ENCODE data around the gene TMTC2.
"Not testable (repeated sequence)": the region's sequence is repeated elsewhere in the genome, so short reads cannot be mapped to it uniquely, and the experiment has no call there.

TMTC2 gene

GRCh38 chr12:83084516-83085234 is 398.0 kb downstream of the TMTC2 start:
- Histone ChIP-seq H3K4me1 (no peaks in the 10 kb centered on the region; the same call in 1 of the 2 replicates), H3K36me3 (replicated peaks) (no peaks in the 10 kb centered on the region), H3K4me3 (no peak overlapping the region), H3K9me3 (no peaks in the 10 kb centered on the region), H3K27me3 (ENCODE audit: low read depth) (no peaks in the 10 kb centered on the region)
- no peak for DNase-seq (ENCODE audit: low spot score in 2 of 2)
- in situ Hi-C loops (cut with MboI; ENCODE audit: low sequenced_read_pairs), result no loop called here

DNA sequence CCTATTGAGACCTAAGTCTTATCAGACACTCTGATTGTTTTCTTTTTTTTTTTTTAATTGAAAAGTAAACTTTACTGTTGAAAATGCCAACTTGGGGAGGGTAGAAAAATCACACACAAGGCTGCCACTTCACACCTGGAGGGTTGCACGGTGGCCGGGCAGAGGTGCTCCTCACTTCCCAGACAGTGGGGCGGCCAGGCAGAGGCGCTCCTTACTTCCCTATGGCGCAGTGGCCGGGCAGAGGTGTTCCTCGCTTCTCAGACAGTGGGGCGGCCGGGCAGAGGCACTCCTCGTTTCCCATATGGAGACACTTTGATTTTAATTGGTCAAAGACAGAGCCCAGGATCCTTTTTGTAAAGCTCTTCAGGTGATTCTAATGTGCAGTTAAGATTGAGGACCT is 399.3 kb downstream of the TMTC2 start:
- in situ Hi-C loops (cut with MboI; ENCODE audit: low sequenced_read_pairs), result no loop called here
- no peak for DNase-seq (ENCODE audit: low spot score in 2 of 2)
- H3K36me3 ChIP-seq (replicated peaks), result no peaks in the 10 kb centered on the region
- no peak overlapping the region for H3K4me3 ChIP-seq
- no peaks in the 10 kb centered on the region; the same call in 1 of the 2 replicates for H3K4me1 ChIP-seq
- H3K27me3 ChIP-seq (ENCODE audit: low read depth), result no peaks in the 10 kb centered on the region
- no peaks in the 10 kb centered on the region for H3K9me3 ChIP-seq

DNA sequence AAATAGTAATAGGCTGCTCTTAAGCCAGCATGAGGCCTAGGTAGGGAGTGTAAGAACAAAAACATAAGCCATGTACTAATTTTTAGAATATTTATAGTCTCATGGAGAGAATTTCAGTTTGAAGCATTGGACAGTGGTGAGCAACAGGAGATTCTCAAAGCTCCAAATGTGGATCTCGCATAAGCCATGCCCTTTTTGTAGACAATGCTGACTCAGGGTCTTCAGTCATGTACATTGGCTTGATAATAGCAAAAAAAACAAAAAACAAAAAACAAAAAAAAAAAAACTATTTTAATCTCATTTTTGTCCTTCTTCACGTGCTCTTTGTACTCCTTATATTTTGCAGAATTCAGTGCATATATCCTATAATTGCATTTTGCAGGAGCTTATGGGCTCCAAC is 402.9 kb downstream of the TMTC2 start:
- Histone ChIP-seq H3K27me3 (ENCODE audit: low read depth) (no peaks in the 10 kb centered on the region), H3K36me3 (replicated peaks) (no peaks in the 10 kb centered on the region), H3K4me3 (no peak overlapping the region), H3K4me1 (peaks cover 3% of the 10 kb centered on the region; the same call in 1 of the 2 replicates), H3K9me3 (no peaks in the 10 kb centered on the region)
- no peak for DNase-seq (ENCODE audit: low spot score in 2 of 2)
- in situ Hi-C loops (cut with MboI; ENCODE audit: low sequenced_read_pairs), result no loop called here

DNA sequence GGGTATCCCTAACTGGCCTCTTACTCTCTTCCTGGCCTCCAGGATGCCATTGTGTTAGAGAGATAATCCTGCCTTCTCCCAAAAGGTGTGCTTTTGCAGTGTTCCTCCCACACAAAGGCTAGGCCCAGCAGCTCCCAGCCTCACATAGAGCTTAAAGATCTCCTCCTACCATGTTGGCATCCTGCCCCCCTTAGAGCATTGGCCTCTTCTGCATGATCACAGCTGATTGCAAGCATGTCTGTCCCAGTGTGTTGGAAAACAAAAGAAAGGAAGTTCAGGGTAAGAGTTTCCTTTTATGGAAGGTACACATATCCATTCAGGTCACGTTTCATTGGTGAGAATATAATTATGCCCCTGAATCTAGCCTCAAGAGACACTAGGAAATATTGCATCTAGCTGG is 405.4 kb downstream of the TMTC2 start:
- in situ Hi-C loops (cut with MboI; ENCODE audit: low sequenced_read_pairs), result no loop called here
- H3K4me3 ChIP-seq, result no peak overlapping the region

DNA sequence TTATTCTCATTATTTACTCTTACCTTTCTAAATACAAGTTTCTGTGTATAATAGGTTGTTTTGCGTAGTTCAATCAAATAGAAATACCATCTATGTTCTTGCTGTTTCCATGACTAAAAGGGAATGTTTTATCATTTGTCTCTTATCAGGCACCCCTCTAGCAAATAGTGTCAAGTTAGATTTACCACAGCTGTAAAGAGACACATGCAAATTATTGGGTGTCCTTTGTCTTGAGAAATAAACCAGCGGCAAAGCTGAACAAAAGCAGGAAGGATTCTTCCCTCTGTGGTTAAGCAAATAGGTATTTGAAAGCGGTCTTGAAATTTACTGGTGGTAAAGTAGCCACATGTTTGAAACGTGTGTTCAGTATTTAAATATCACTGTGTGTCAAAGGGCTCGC is 405.9 kb downstream of the TMTC2 start:
- Histone ChIP-seq H3K27me3 (ENCODE audit: low read depth) (no peaks in the 10 kb centered on the region), H3K36me3 (replicated peaks) (no peaks in the 10 kb centered on the region), H3K4me3 (no peak overlapping the region), H3K9me3 (no peaks in the 10 kb centered on the region), H3K4me1 (peaks cover 3% of the 10 kb centered on the region; the same call in 1 of the 2 replicates)
- in situ Hi-C loops (cut with MboI; ENCODE audit: low sequenced_read_pairs), result no loop called here
- DNase-seq (ENCODE audit: low spot score in 2 of 2), result no peak

More for the DNA sequence above, 405.4 kb downstream of the TMTC2 start:
- H3K9me3 ChIP-seq, result no peaks in the 10 kb centered on the region
- peaks cover 3% of the 10 kb centered on the region; the same call in 1 of the 2 replicates for H3K4me1 ChIP-seq
- H3K27me3 ChIP-seq (ENCODE audit: low read depth), result no peaks in the 10 kb centered on the region
- peak in 1 of 2 experiments; percentile 14 for DNase-seq (ENCODE audit: low spot score in 2 of 2)
- no peaks in the 10 kb centered on the region for H3K36me3 ChIP-seq (replicated peaks)

DNA sequence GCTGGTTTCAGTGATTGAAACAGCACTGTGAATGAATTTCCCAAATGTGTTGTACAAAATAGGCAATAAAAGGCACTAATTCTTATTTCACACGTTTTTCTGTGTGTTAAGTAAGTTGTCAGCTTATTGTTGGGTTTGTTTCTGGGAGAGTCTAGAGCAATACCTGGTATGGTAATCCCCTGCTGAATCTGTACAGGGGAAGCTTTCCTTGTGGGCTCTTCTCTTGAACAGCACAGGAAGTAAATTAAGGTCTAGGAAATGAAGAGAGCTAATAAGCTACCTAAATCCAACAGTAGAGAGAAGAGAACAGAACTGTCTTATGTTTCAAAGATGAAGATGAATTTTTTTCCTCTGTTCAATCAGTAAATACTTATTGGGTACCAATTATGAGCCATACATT is 406.7 kb downstream of the TMTC2 start:
- no peak overlapping the region for H3K4me3 ChIP-seq
- in situ Hi-C loops (cut with MboI; ENCODE audit: low sequenced_read_pairs), result no loop called here
- DNase-seq (ENCODE audit: low spot score in 2 of 2), result no peak
- peaks cover 3% of the 10 kb centered on the region; the same call in 1 of the 2 replicates for H3K4me1 ChIP-seq
- no peaks in the 10 kb centered on the region for H3K27me3 ChIP-seq (ENCODE audit: low read depth)
- no peaks in the 10 kb centered on the region for H3K9me3 ChIP-seq
- no peaks in the 10 kb centered on the region for H3K36me3 ChIP-seq (replicated peaks)

DNA sequence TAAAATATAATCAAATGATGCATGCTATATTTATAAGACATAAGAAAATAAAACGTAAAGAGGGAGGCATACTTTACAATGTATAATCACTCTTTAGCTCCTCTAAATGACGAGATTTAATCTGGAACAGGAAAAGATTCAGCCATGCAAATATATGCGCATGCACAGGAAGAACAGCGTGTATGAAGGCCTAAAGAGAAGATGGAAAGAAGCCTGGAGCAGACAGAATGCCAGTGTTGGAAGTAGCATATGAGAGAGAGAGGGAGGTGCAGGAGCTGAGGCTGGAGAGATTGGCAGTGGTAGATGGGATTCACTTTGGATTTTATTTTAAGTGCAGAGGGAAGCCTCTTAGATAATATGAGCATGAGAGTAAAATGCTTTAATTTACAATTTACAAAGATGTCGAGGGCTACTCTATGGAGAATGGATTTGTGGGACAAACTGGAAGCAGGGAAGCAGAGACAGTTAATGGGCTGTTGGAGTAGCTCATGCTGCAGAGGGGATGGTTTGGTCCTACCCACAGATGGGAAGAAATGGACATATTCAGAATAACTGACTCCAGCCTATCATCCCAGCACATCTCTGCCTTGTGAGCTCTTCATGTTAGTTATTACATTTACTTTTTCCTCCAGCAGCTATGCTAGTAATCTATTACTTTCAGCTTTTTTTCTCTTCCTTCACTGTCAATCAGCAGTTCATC is 411.1 kb downstream of the TMTC2 start:
- Histone ChIP-seq H3K4me3 (no peak overlapping the region), H3K9me3 (no peaks in the 10 kb centered on the region), H3K4me1 (no peaks in the 10 kb centered on the region), H3K36me3 (replicated peaks) (no peaks in the 10 kb centered on the region), H3K27me3 (ENCODE audit: low read depth) (no peaks in the 10 kb centered on the region)
- DNase-seq (ENCODE audit: low spot score in 2 of 2), result peak; percentile 7 to 21
- in situ Hi-C loops (cut with MboI; ENCODE audit: low sequenced_read_pairs), result no loop called here

DNA sequence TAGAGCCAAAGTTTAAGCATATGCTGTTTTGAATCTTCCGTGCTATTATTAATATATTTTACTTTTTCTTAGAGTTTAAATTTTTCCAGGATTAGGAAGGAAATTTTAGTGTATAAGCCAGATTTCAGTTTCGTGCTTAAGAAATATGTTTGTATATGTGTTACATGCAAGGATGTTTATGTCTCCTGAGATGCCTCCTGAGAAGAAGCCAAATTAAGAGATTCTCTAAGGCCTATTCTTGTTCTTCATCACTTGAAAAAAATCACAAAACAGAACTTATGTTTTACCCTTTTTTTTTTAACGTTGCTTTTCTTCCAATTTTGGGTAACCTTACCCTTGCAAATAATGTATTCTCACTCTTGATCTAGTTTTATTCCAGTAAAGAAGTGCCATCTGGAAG is 412.7 kb downstream of the TMTC2 start:
- Histone ChIP-seq H3K4me3 (no peak overlapping the region), H3K9me3 (no peaks in the 10 kb centered on the region), H3K4me1 (no peaks in the 10 kb centered on the region), H3K36me3 (replicated peaks) (no peaks in the 10 kb centered on the region), H3K27me3 (ENCODE audit: low read depth) (no peaks in the 10 kb centered on the region)
- in situ Hi-C loops (cut with MboI; ENCODE audit: low sequenced_read_pairs), result no loop called here
- no peak for DNase-seq (ENCODE audit: low spot score in 2 of 2)

DNA sequence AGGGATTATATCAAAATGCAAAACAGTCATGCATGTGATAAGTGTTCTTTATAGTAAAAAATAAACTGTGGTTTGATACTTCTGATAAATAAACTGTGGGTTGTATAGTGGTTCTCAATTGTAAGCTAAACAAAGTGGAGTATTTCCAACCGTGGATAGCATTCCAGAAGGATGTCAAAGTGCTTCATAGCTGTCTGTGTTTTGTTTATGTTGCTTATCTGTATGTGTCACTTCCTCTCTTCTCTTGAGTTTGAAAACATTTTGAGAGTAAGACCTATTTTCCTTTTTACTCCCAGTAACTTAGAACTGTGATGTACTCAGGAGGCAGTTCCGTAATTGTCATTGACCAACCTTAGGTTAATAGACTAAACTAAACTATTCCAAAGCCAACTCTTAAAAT is 415.8 kb downstream of the TMTC2 start:
- no peak overlapping the region for H3K4me3 ChIP-seq
- in situ Hi-C loops (cut with MboI; ENCODE audit: low sequenced_read_pairs), result no loop called here
- H3K36me3 ChIP-seq (replicated peaks), result no peaks in the 10 kb centered on the region
- H3K9me3 ChIP-seq, result no peaks in the 10 kb centered on the region
- DNase-seq (ENCODE audit: low spot score in 2 of 2), result no peak
- no peaks in the 10 kb centered on the region for H3K27me3 ChIP-seq (ENCODE audit: low read depth)
- no peaks in the 10 kb centered on the region for H3K4me1 ChIP-seq

- Histone ChIP-seq H3K9me3 (no peaks in the 10 kb centered on the region), H3K36me3 (replicated peaks) (no peaks in the 10 kb centered on the region), H3K4me1 (no peaks in the 10 kb centered on the region), H3K4me3 (no peak overlapping the region), H3K27me3 (ENCODE audit: low read depth) (no peaks in the 10 kb centered on the region)
- in situ Hi-C loops (cut with MboI; ENCODE audit: low sequenced_read_pairs), result no loop called here
- DNase-seq (ENCODE audit: low spot score in 2 of 2), result no peak
Observed at GRCh38 chr12:83106873-83107272, 420.2 kb downstream of the TMTC2 start.

GRCh38 chr12:83110424-83110823 is 423.7 kb downstream of the TMTC2 start:
- H3K36me3 ChIP-seq (replicated peaks), result no peaks in the 10 kb centered on the region
- no peak for DNase-seq (ENCODE audit: low spot score in 2 of 2)
- H3K4me3 ChIP-seq, result no peak overlapping the region
- peaks cover 9% of the 10 kb centered on the region for H3K4me1 ChIP-seq
- in situ Hi-C loops (cut with MboI; ENCODE audit: low sequenced_read_pairs), result no loop called here
- H3K9me3 ChIP-seq, result no peaks in the 10 kb centered on the region
- H3K27me3 ChIP-seq (ENCODE audit: low read depth), result no peaks in the 10 kb centered on the region

GRCh38 chr12:83113945-83114344 is 427.2 kb downstream of the TMTC2 start:
- no peaks in the 10 kb centered on the region for H3K27me3 ChIP-seq (ENCODE audit: low read depth)
- H3K36me3 ChIP-seq (replicated peaks), result no peaks in the 10 kb centered on the region
- peak; percentile 32 to 67 for DNase-seq (ENCODE audit: low spot score in 2 of 2)
- H3K4me1 ChIP-seq, result peaks cover 9% of the 10 kb centered on the region
- no peaks in the 10 kb centered on the region for H3K9me3 ChIP-seq
- in situ Hi-C loops (cut with MboI; ENCODE audit: low sequenced_read_pairs), result no loop called here
- no peak overlapping the region for H3K4me3 ChIP-seq

GRCh38 chr12:83114966-83115365 is 428.3 kb downstream of the TMTC2 start:
- no peaks in the 10 kb centered on the region for H3K36me3 ChIP-seq (replicated peaks)
- DNase-seq (ENCODE audit: low spot score in 2 of 2), result no peak
- no peaks in the 10 kb centered on the region for H3K9me3 ChIP-seq
- in situ Hi-C loops (cut with MboI; ENCODE audit: low sequenced_read_pairs), result no loop called here
- no peaks in the 10 kb centered on the region for H3K27me3 ChIP-seq (ENCODE audit: low read depth)
- H3K4me1 ChIP-seq, result peaks cover 9% of the 10 kb centered on the region
- no peak overlapping the region for H3K4me3 ChIP-seq

GRCh38 chr12:83117926-83118325 is 431.2 kb downstream of the TMTC2 start:
- DNase-seq (ENCODE audit: low spot score in 2 of 2); H3K4me3 ChIP-seq; H3K27me3 ChIP-seq (ENCODE audit: low read depth); H3K9me3 ChIP-seq; in situ Hi-C loops (cut with MboI; ENCODE audit: low sequenced_read_pairs); H3K36me3 ChIP-seq (replicated peaks): not testable (repeated sequence)
- H3K4me1 ChIP-seq, result peaks cover 22% of the 10 kb centered on the region

Measured in HAP-1 (cell line).